ENCODE measurements around the gene STON1.
"Not testable (repeated sequence)": the region's sequence is repeated elsewhere in the genome, so short reads cannot be mapped to it uniquely, and the experiment has no call there.

The STON1 gene

DNA sequence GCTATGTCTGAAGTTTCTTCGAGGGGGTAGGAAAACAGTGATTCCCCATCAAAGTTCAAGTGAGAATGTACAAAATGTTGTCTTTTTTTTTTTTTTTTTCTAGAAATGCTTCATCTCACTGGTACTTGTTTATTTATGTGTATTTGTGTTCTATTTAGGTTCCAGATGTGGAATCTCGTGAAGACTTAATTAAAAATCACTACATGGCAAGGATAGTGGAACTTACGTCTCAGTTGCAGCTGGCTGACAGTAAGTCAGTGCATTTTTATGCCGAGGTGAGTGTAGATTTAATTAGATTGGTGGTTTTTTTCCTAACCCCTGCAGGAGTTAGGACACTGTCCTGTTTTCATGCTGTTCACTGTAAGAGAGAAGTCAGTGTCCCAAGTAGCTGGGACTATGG is 22.8 kb upstream of the STON1 start:
- DNase-seq (ENCODE audit: insufficient read length, low spot score) (no peak), FAIRE-seq (no peak)
- no peak for TF ChIP-seq POU2F2 (IDR thresholded peaks at IDR 0.05; ENCODE audit: low read depth, low read length)
- TF ChIP-seq SPI1 (IDR thresholded peaks at IDR 0.05; ENCODE audit: low read depth, low read length), result no peak
- TF ChIP-seq PAX5 (IDR thresholded peaks at IDR 0.05; ENCODE audit: insufficient read depth, low read length, severe bottlenecking), result no peak
- no peak for TF ChIP-seq POLR2A (IDR thresholded peaks at IDR 0.05; ENCODE audit: low read depth, low read length)
- TF ChIP-seq POLR2AphosphoS5 (IDR thresholded peaks at IDR 0.05; ENCODE audit: low read depth, low read length), result no peak
- no peak for TF ChIP-seq TAF1 (IDR thresholded peaks at IDR 0.05; ENCODE audit: low read depth, low read length)

GRCh38 chr2:48508461-48509124 is 21.4 kb upstream of the STON1 start:
- TF ChIP-seq SPI1 (IDR thresholded peaks at IDR 0.05; ENCODE audit: low read depth, low read length) (no peak), POU2F2 (IDR thresholded peaks at IDR 0.05; ENCODE audit: low read depth, low read length) (no peak), TAF1 (IDR thresholded peaks at IDR 0.05; ENCODE audit: low read depth, low read length) (no peak), POLR2A (IDR thresholded peaks at IDR 0.05; ENCODE audit: low read depth, low read length) (no peak), PAX5 (IDR thresholded peaks at IDR 0.05; ENCODE audit: insufficient read depth, low read length, severe bottlenecking) (no peak), POLR2AphosphoS5 (IDR thresholded peaks at IDR 0.05; ENCODE audit: low read depth, low read length) (no peak)
- DNase-seq (ENCODE audit: insufficient read length, low spot score) (no peak), FAIRE-seq (no peak)

GRCh38 chr2:48510329-48510728 is 19.6 kb upstream of the STON1 start:
- FAIRE-seq (no peak), DNase-seq (ENCODE audit: insufficient read length, low spot score) (no peak)
- TF ChIP-seq TAF1 (IDR thresholded peaks at IDR 0.05; ENCODE audit: low read depth, low read length), result no peak

DNA sequence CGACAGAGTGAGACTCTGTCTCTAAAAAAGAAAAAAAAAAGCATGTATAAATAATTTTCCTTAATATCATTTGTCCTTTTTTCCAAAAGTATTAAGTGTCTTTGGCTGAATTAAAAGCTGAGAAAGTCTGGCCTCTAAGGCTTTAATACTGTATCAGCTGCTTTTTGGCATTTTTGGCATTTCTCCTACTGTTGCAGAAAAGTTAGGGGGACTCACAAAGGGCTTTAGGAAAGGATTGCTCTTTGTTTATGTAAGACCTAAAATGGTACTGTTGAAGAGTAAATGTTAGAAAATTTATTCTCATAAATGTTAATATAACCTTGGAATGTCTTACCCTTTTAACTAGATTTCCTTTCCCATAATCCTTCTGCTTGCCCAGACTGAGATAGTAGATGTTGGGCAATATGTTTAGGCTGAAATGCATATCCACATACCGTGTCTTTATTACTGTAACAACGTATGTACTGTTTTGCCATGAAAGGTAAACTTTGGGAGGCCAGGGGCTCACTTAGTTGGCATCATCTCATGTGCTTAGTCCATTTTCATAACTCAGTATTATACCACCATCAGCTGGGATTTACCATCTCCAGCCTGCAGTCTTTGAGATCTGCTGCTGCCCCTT is 18.0 kb upstream of the STON1 start:
- FAIRE-seq (peak; percentile 38), DNase-seq (ENCODE audit: insufficient read length, low spot score) (no peak)
- TF ChIP-seq POLR2A (IDR thresholded peaks at IDR 0.05; ENCODE audit: low read depth, low read length) (no peak), PAX5 (IDR thresholded peaks at IDR 0.05; ENCODE audit: insufficient read depth, low read length, severe bottlenecking) (no peak), TAF1 (IDR thresholded peaks at IDR 0.05; ENCODE audit: low read depth, low read length) (no peak), POU2F2 (IDR thresholded peaks at IDR 0.05; ENCODE audit: low read depth, low read length) (no peak), SPI1 (IDR thresholded peaks at IDR 0.05; ENCODE audit: low read depth, low read length) (no peak), POLR2AphosphoS5 (IDR thresholded peaks at IDR 0.05; ENCODE audit: low read depth, low read length) (no peak)

DNA sequence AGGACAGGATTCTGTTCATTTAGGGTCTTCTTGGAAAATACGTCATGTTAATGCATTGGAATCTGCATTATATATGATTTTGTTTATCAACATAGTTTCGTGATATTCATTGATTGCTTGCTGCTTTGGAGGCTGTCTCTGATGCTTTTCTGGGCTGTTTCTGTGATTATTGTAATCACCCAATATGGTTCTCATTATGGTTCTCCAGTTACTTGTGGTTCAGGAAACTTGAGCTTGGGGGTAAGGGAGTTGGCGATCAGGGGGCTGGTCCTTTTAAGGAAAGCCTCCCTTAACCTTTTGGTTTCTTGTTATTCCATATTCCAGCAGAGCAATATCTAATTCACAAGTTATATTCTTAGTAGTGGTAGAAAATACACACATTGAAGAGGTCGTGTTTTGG is 17.4 kb upstream of the STON1 start:
- TF ChIP-seq SPI1 (IDR thresholded peaks at IDR 0.05; ENCODE audit: low read depth, low read length), result no peak
- no peak for TF ChIP-seq PAX5 (IDR thresholded peaks at IDR 0.05; ENCODE audit: insufficient read depth, low read length, severe bottlenecking)
- no peak for TF ChIP-seq POLR2AphosphoS5 (IDR thresholded peaks at IDR 0.05; ENCODE audit: low read depth, low read length)
- TF ChIP-seq POU2F2 (IDR thresholded peaks at IDR 0.05; ENCODE audit: low read depth, low read length), result no peak
- no peak for TF ChIP-seq POLR2A (IDR thresholded peaks at IDR 0.05; ENCODE audit: low read depth, low read length)
- TF ChIP-seq TAF1 (IDR thresholded peaks at IDR 0.05; ENCODE audit: low read depth, low read length), result no peak
- FAIRE-seq, result no peak
- DNase-seq (ENCODE audit: insufficient read length, low spot score), result no peak

DNA sequence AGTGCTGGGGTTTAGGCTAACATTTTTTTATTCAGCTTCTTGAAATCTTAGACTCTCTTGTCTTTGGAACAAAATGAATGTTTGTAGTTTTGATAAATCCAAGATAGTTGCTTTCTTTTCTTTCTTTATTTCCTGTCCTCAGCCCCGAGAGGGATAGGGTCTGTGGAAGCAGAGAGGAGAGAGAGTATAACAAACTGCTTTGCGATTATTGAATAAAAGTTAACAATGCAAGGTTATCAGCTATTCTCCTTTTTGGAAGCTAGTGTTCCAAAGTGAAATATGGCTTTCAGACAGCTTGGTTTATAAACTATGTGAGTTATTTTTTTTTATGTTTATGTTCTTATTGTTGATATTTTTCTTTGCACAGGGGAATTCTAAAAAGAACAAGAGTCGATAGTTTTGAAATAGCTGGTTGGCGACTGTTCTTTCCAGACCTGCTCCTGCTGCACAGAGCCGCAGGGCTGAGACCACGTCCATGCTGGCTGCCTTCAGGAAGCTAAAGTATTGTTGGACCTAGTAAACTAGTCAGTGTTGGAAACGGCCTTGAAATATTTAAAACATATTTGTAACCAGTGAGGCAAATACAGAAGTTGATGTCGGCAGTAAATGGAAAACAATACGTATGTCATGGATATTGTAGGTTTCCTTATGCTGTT is 15.5 kb upstream of the STON1 start:
- no peak for TF ChIP-seq POU2F2 (IDR thresholded peaks at IDR 0.05; ENCODE audit: low read depth, low read length)
- TF ChIP-seq TAF1 (IDR thresholded peaks at IDR 0.05; ENCODE audit: low read depth, low read length), result no peak
- no peak for TF ChIP-seq POLR2A (IDR thresholded peaks at IDR 0.05; ENCODE audit: low read depth, low read length)
- no peak for TF ChIP-seq PAX5 (IDR thresholded peaks at IDR 0.05; ENCODE audit: insufficient read depth, low read length, severe bottlenecking)
- no peak for TF ChIP-seq POLR2AphosphoS5 (IDR thresholded peaks at IDR 0.05; ENCODE audit: low read depth, low read length)
- no peak for TF ChIP-seq SPI1 (IDR thresholded peaks at IDR 0.05; ENCODE audit: low read depth, low read length)
- FAIRE-seq, result no peak
- no peak for DNase-seq (ENCODE audit: insufficient read length, low spot score)

DNA sequence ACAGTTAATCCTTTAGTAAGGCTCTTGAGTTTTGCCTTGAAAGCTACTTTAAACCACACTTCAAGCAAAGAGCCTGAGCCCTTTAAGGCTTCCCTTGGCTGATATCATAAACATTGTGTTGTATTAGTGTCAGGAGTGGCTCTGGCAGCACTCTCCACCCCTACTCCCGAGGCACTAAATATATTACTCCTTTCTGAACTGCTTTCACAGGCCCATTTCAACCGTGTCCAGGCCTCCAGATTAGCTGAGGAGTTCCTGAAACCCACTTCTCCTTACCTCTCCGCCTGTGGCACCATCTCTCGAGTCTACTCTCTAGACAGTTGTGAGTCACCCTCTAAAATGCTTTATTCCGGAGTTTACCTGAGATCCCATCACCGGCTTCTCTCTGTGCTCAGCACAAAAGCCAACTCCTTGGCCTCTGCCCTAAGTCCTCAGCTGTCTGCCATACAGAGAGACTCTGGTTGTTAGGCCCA is 14.4 kb upstream of the STON1 start:
- TF ChIP-seq POLR2AphosphoS5 (IDR thresholded peaks at IDR 0.05; ENCODE audit: low read depth, low read length) (no peak), POU2F2 (IDR thresholded peaks at IDR 0.05; ENCODE audit: low read depth, low read length) (no peak), TAF1 (IDR thresholded peaks at IDR 0.05; ENCODE audit: low read depth, low read length) (no peak), SPI1 (IDR thresholded peaks at IDR 0.05; ENCODE audit: low read depth, low read length) (no peak), POLR2A (IDR thresholded peaks at IDR 0.05; ENCODE audit: low read depth, low read length) (no peak), PAX5 (IDR thresholded peaks at IDR 0.05; ENCODE audit: insufficient read depth, low read length, severe bottlenecking) (no peak)
- FAIRE-seq, result no peak
- no peak for DNase-seq (ENCODE audit: insufficient read length, low spot score)

DNA sequence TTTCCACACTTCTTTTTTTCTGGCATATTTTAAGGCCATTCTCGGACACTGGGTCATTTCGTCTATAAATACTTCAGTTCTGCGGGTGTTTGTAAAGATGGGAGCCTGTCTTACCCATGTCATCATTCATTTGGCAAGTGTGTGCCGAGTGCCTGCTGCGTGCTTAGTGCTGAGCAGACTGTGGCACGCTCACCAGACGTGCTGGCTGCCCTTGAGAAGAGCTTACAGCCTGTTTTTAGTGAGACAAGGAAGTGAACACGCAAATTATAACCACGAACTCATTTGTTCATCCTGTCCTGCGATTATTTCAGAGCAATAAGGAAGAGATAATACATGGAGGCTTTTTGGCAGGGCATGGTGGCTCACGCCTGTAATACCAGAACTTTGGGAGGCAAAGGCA is 10.4 kb upstream of the STON1 start:
- TF ChIP-seq POLR2A (IDR thresholded peaks at IDR 0.05; ENCODE audit: low read depth, low read length) (no peak), TAF1 (IDR thresholded peaks at IDR 0.05; ENCODE audit: low read depth, low read length) (no peak), PAX5 (IDR thresholded peaks at IDR 0.05; ENCODE audit: insufficient read depth, low read length, severe bottlenecking) (no peak), POU2F2 (IDR thresholded peaks at IDR 0.05; ENCODE audit: low read depth, low read length) (no peak), POLR2AphosphoS5 (IDR thresholded peaks at IDR 0.05; ENCODE audit: low read depth, low read length) (no peak), SPI1 (IDR thresholded peaks at IDR 0.05; ENCODE audit: low read depth, low read length) (no peak)
- DNase-seq (ENCODE audit: insufficient read length, low spot score) (no peak), FAIRE-seq (no peak)

GRCh38 chr2:48524756-48525155 is 5.2 kb upstream of the STON1 start:
- DNase-seq (ENCODE audit: insufficient read length, low spot score); FAIRE-seq: not testable (repeated sequence)

Measured in GM12891 (cell line).